IPS-NIHi7 (cell line): ENCODE measurements around the gene RHOG.
A peak's percentile ranks its signal among the peaks of the same experiment; 100 is the strongest.

Experiments
- DNase-seq: peaks from one replicate; pipeline ENCODE4 v3.0.0; 2012; ENCODE audit warnings: mixed read lengths; ENCODE audit errors: extremely low spot score

Gene RHOG

GRCh38 chr11:3859373-3859881 lies 18.7 kb upstream of the RHOG start:
- DNase-seq = no peak

GRCh38 chr11:3857628-3858027 lies 16.9 kb upstream of the RHOG start:
- DNase-seq = no peak

GRCh38 chr11:3856856-3857553 lies 16.2 kb upstream of the RHOG start:
- DNase-seq = no peak

DNA sequence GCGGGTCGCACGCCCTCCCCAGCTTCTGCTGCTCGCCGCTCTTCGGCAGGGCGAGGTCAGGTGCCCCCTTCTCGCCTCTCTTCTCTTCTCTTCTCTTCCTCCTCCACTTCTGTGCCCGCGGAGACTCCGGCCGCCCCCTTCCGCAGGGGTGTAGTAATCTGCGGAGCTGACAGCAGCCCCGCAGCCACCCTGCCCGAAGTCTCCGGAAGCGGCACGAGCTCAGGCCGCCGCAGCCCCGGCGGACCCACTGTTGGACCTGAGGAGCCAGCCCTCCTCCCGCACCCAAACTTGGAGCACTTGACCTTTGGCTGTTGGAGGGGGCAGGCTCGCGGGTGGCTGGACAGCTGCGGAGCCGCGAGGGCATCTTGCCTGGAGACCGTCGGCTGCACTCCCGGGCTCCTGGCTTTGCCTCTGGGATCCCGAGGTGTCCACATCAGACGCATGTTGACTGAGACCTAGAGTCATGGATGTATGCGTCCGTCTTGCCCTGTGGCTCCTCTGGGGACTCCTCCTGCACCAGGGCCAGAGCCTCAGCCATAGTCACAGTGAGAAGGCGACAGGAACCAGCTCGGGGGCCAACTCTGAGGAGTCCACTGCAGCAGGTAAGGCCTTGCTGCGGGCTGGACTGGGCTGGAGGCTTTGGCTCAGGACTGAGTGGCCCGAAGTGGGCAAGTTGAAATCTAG lies 15.2 kb upstream of the RHOG start:
- DNase-seq = no peak

DNA sequence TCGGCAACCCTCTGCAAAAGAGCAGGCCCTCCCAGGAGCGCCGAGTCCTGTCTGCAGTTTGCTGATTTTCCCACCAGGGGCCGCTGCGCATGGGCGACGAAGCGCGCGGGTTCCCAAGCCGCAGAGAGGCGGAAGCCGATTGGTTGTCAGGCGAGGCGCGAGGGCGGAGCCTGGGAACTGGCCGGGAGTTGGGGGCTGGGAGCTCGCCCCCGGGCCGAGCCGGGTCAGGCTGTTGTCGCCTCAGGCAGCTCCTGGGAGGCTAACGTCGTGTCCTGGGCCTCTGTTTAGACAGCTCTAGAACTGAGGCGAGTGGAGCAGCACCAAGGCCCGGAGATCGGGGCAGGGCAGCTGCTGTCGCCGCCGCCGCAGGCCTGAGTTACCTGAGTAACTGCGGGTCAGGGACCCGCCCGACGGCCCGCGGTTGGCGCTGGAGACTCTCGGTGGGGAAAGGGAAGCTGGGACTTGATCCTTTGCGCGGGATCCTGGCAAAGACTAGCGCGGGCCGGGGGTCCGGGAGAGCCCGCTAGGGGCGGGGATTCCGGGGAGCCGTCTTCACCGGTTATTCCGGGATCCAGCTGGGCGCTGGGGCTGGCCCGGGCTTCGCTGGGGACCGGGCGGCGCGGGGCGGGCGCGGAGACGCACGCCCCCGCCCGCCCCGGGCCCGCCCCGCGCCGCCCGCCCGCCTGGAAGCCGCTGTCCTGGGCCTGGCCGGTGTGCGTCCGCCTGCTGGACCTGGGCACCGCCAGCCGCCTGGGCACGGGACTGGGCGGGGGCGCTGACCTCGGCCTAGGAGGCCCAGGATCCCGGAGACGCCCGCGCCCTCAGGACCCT lies 14.4 kb upstream of the RHOG start, which contains the start of gene STIM1:
STIM1 (plus strand) TSS at position 688 of the 831 bp plus-strand sequence. CDS start 607 bp downstream, outside the sequence.
- peak; percentile 92 for DNase-seq

- DNase-seq = no peak
Observed at GRCh38 chr11:3854660-3854976, 13.9 kb upstream of the RHOG start.

DNA sequence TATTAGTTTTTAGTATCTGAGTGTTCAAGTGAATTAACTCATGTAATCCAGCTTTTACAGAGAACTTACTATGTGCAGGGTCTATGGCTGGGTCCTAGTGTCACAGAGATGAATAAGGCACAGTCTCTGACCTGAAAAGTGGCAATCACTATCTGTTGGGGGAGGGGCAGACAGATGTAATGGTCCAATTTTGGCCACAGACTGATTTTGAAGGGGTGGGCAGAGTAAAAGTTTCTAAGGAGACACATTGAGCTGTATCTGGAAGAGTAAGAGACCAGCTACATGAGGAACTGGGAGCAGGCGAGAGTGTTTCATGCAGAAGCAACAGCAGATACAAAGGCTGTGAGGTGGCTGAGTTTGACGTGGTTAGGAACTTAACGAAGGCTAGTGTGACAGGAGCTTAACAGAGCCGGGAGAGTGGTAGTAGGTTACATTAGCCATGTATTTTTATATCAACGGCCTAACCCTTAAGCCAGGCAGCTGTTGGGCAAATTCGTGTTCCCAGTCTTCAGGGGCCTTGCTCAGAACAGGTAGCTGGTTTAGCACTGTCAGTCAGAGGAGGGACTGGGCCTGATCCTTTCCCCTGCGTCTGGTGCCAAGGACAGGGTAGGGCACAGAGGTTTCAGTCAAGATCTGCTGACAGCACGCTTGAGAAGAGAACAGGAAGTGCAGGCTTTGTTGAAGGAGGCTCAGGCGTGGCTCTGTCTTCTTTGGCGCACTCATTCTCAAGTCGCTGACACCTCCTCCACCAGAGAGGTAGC lies 13.3 kb upstream of the RHOG start:
- DNase-seq = no peak

DNA sequence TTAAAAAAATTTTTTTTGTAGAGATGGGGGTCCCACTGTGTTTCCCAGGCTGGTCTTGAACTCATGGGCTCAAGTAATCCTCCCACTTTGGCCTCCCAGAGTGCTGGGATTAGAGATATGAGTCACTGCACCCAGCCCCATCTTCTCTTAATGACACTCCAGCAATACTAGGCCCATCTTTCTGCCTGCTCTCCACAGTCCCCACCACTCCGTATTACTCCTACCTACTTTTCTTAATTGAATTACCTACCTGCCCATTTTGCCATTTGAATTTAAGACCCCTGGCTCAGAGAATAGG lies 12.7 kb upstream of the RHOG start:
- DNase-seq = no peak

- no peak for DNase-seq
Observed at GRCh38 chr11:3849297-3849874, 8.6 kb upstream of the RHOG start.

DNA sequence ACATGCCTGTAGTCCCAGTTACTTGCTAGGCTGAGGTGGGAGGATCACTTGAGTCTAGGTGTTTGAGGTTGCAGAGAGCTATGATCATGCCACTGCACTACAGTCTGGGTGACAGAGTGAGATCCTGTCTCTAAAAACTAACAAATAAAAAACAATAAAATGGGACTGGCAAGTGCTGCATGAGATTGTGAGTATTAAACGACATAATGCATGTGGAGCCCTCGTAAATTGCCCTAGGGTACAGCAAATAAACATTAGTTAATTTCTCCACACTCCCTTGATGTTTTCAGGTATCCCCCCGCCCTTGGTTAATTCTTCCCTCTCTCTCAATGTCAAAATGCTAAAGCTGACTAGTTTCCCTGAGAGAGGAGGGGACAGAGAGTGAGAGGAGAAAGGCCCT lies 4.9 kb upstream of the RHOG start:
- no peak for DNase-seq

GRCh38 chr11:3845246-3845645 lies 4.5 kb upstream of the RHOG start:
- DNase-seq = no peak

GRCh38 chr11:3843326-3843725 lies 2.6 kb upstream of the RHOG start:
- DNase-seq = no peak

GRCh38 chr11:3841426-3842350 lies 929 bp upstream of the RHOG start:
- DNase-seq = peak; percentile 82

GRCh38 chr11:3840004-3840869 lies 522 bp downstream of the RHOG start:
- no peak for DNase-seq

DNA sequence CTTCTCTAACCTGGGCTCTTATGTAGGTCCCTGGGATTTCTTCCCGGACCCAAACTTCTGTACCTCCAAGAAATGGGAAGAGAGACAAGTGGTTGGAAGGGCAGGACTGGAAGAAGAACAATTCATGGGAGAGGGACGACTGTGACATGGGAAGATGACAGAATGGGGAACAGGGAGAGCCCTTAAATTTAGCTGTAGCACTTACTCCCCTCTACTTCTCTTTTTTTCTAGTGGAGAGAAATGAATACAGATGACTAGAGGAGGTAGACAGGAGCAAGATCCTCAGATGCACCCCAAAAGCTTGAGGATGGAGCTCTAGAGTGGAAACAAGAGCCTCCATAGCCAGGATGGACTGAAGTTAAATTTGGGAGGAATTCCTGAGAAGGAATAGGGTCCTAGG lies 2.3 kb downstream of the RHOG start:
- DNase-seq = no peak

- DNase-seq = no peak
Observed at GRCh38 chr11:3837793-3838192, 3.0 kb downstream of the RHOG start.

- no peak for DNase-seq
Observed at GRCh38 chr11:3836903-3837302, 3.9 kb downstream of the RHOG start.

GRCh38 chr11:3835751-3836150 lies 5.0 kb downstream of the RHOG start:
- no peak for DNase-seq

DNA sequence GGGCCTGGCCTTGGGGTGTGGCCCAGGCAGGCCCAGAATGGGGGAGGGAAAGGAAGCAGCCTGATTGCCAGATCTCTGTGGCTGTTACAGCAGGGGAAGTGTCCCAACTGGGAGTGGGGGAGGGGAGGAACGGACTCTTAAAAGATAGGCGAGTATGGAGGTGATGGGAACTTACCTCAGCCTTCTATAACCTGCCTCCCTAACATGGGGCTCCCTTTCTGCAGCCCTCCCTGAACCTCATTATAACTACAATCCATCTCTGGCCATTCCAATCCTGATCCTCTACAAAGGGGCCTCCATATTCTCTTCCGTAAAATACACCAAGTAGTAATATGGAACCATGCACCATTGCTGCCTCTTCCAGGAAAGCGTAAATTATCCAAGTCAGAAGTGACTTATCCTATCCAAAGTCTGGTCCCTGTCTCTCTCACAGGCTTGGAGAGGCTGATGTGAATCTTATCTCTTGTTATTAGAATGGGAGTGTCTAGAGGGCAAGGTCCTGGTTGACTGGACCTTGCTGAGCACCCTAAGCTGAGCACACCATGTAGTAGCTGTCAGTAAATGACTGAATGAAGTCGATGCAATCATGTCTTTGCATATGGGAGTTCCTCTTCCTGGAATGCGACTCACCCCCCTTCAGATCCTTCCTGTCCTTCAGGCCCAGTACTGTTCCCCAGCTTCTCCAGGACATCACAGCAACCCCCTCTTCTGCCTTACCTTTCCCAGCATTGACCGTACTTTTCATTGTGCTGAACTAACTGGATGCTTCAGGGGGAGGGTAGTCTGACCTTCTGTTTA lies 5.9 kb downstream of the RHOG start:
- no peak for DNase-seq
